Stimulated activated CD4-positive, alpha-beta T cell treated with anti-CD3 and anti-CD28 coated beads, Interleukin-15, amount 100 ng/mL, for 1 hour (primary cell): Measurements from ENCODE around the gene VKORC1.

Experiments used
- DNase-seq, 2 donors: peaks; one replicate each; pipeline ENCODE4 v3.0.0-alpha.2; 2020; ENCODE audit warnings: low read depth in 1 of 2, low spot score in 1 of 2

The VKORC1 gene

GRCh38 chr16:31130336-31130891 is 35.8 kb upstream of the VKORC1 start:
- no peak for DNase-seq

- DNase-seq, result no peak
Observed at GRCh38 chr16:31129568-31130335, 35.2 kb upstream of the VKORC1 start.

- DNase-seq, result no peak
Observed at GRCh38 chr16:31128711-31129567, 34.3 kb upstream of the VKORC1 start.

GRCh38 chr16:31127182-31127581 is 32.6 kb upstream of the VKORC1 start:
- DNase-seq, result no peak

- DNase-seq, result no peak
Observed at GRCh38 chr16:31125844-31126243, 31.2 kb upstream of the VKORC1 start.

GRCh38 chr16:31120129-31120528 is 25.5 kb upstream of the VKORC1 start:
- DNase-seq, result no peak

- DNase-seq, result no peak
Observed at GRCh38 chr16:31118223-31119155, 23.9 kb upstream of the VKORC1 start.

- peak; percentile 92 for DNase-seq
Observed at GRCh38 chr16:31117384-31118222, 23.0 kb upstream of the VKORC1 start, which contains the start of gene KAT8. TSS of gene KAT8 (plus strand) at chr16:31117664. CDS start at chr16:31117682, 18 bp downstream.

GRCh38 chr16:31114468-31114867 is 19.9 kb upstream of the VKORC1 start:
- DNase-seq, result no peak

GRCh38 chr16:31113121-31114120 is 18.8 kb upstream of the VKORC1 start:
- DNase-seq, result no peak

- DNase-seq, result no peak
Observed at GRCh38 chr16:31112711-31113110, 18.1 kb upstream of the VKORC1 start.

GRCh38 chr16:31111881-31112466 is 17.4 kb upstream of the VKORC1 start:
- DNase-seq, result no peak

GRCh38 chr16:31110106-31111034 is 15.8 kb upstream of the VKORC1 start:
- no peak for DNase-seq

- DNase-seq, result no peak
Observed at GRCh38 chr16:31109622-31110021, 15.0 kb upstream of the VKORC1 start.

GRCh38 chr16:31108794-31109558 is 14.4 kb upstream of the VKORC1 start:
- no peak for DNase-seq

- DNase-seq, result peak; percentile 22 to 62
Observed at GRCh38 chr16:31108035-31108793, 13.6 kb upstream of the VKORC1 start, which contains the start of gene BCKDK. TSS of gene BCKDK (plus strand) at chr16:31108386. CDS start at chr16:31109224, 838 bp downstream.
